A673 (cell line): ENCODE results near the gene B4GALNT3. TPM values are rescaled to one million over a fixed set of nuclear protein-coding genes. Genes with fewer than 3 reads are reported as not detected.

ENCODE experiments used
- BruUV-seq: library from RNA; stranded (reverse); fragments of 400-500 nt; replicated peaks from 2 replicates; lab custom pipeline; 2021; lab: Mats Ljungman, UMichigan
- CTCF ChIA-PET: fragments of 300-600 bp; sonication (Branson Sonifier 250); formaldehyde crosslinking; loops from one replicate; lab custom pipeline; 2022; ENCODE audit warnings: antibody characterized with exemption; lab: Charles Lee
- POLR2A ChIA-PET: fragments of 300-600 bp; sonication (Branson Sonifier 250); formaldehyde crosslinking; loops from one replicate; lab custom pipeline; 2022; ENCODE audit warnings: antibody characterized with exemption; ENCODE audit not compliant: low non-redundant PET; lab: Charles Lee
- DNase-seq: peaks from one replicate; pipeline ENCODE4 v3.0.0-alpha.2; 2015; ENCODE audit warnings: low spot score
- H3K27ac ChIP-seq: fragments of 200-600 bp; sonication (generic); 2 replicates; pipeline ENCODE4 v1.5.1; 2016; ENCODE audit warnings: mixed run types, low read depth, mild to moderate bottlenecking, mixed read lengths, antibody characterized with exemption, low read length; ENCODE audit not compliant: poor library complexity, severe bottlenecking
- H3K27me3 ChIP-seq: fragments of 200-600 bp; sonication (generic); replicated peaks from 2 replicates; pipeline ENCODE4 v1.6.1; 2017; ENCODE audit warnings: mixed run types, low read depth, mild to moderate bottlenecking, mixed read lengths, antibody characterized with exemption, low read length; ENCODE audit not compliant: insufficient read depth, poor library complexity
- H3K36me3 ChIP-seq: fragments of 200-600 bp; sonication (generic); 2 replicates; pipeline ENCODE4 v1.6.1; 2016; ENCODE audit warnings: mixed run types, mild to moderate bottlenecking, mixed read lengths, antibody characterized with exemption, low read length; ENCODE audit not compliant: insufficient read depth, poor library complexity, severe bottlenecking
- H3K4me1 ChIP-seq: fragments of 200-600 bp; sonication (generic); 2 replicates; pipeline ENCODE4 v1.6.1; 2017; ENCODE audit warnings: mixed run types, mild to moderate bottlenecking, mixed read lengths, antibody characterized with exemption, low read length; ENCODE audit not compliant: insufficient read depth, poor library complexity, severe bottlenecking
- H3K4me3 ChIP-seq: fragments of 200-600 bp; sonication (generic); 2 replicates; pipeline ENCODE4 v1.5.1; 2016; ENCODE audit warnings: low read depth, mixed run types, mild to moderate bottlenecking, mixed read lengths, low read length; ENCODE audit not compliant: poor library complexity, severe bottlenecking
- H3K9me3 ChIP-seq: fragments of 200-600 bp; sonication (generic); 2 replicates; pipeline ENCODE4 v1.6.1; 2016; ENCODE audit warnings: mixed run types, low read depth, mild to moderate bottlenecking, mixed read lengths, antibody characterized with exemption, low read length; ENCODE audit not compliant: poor library complexity, severe bottlenecking
- EZH2 ChIP-seq: fragments of 200-600 bp; sonication (generic); IDR thresholded peaks from 2 replicates; pipeline ENCODE4 v1.6.1; 2017; ENCODE audit warnings: borderline replicate concordance, low read depth, mild to moderate bottlenecking, mixed read lengths, antibody characterized with exemption, low read length; ENCODE audit not compliant: poor library complexity, severe bottlenecking
- intact Hi-C: fragments of 100-400 bp; cut with micrococcal nuclease; formaldehyde crosslinking; loops from one replicate; pipeline ENCODE4 v1.10.0; 2022; ENCODE audit not compliant: unreplicated experiment
- total RNA-seq: library from RNA; stranded (reverse); gene quantifications from 2 replicates; pipeline ENCODE4 v1.2.3, GENCODE V29; 2021
- TF ChIP-seq, protein P1 (sequence below): fragments of 300-800, 200-600 bp; sonication (generic); conservative IDR thresholded peaks from 2 replicates; pipeline ENCODE4 v1.5.1; 2017; ENCODE audit warnings: low read depth, mild to moderate bottlenecking, antibody characterized with exemption, low read length, moderate library complexity, mixed read lengths

Gene B4GALNT3
- total RNA-seq, 1 experiment from 2014 or later, result 19.4 TPM

DNA sequence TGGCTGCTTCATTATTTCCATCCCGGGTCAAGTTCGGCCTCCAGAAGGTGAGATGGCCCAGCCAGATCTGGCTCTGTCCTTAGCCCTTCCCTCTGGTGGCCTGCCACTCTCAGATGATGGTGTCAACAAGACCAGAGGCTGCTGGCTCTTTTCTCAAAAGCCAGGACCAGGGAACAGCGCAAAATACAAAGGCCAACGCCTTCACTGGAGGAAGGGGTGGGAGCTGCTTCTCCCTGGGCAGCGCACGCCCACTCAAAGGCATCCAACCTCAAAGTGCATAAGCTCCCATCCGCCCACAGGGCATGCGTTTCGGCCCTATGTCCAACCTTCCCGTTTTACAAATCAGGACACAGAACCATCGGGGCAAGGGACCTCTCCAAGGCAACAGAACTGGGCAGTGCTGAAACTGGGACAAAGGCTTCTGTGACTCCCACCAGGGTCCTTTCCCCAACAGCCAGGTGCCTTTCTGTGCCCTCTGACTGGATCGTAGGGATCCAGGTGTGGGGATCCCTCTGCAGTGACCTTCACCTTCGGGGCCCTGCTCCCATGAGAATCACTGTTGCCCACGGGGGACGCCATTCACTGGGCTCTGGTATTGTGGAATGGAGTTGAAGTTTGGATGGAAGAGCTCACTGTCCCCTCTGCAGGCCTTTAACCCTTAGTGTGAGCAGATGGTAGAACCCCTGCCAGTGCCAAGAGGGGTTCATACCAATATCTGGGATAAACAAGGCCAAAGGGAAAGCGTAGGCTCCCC is 126.8 kb downstream of the B4GALNT3 start:
- ChIA-PET POLR2A (no interaction called here), CTCF (no interaction called here)
- no peaks in the 10 kb centered on the region for H3K36me3 ChIP-seq
- no peak overlapping the region for H3K27ac ChIP-seq
- no peaks in the 10 kb centered on the region for H3K4me1 ChIP-seq
- BruUV-seq, result no TSS peak
- no peak for DNase-seq
- H3K27me3 ChIP-seq, result no peaks in the 10 kb centered on the region
- intact Hi-C loops, result no loop called here
- no peaks in the 10 kb centered on the region for H3K9me3 ChIP-seq
- H3K4me3 ChIP-seq, result no peak overlapping the region
- TF ChIP-seq, protein P1, sequence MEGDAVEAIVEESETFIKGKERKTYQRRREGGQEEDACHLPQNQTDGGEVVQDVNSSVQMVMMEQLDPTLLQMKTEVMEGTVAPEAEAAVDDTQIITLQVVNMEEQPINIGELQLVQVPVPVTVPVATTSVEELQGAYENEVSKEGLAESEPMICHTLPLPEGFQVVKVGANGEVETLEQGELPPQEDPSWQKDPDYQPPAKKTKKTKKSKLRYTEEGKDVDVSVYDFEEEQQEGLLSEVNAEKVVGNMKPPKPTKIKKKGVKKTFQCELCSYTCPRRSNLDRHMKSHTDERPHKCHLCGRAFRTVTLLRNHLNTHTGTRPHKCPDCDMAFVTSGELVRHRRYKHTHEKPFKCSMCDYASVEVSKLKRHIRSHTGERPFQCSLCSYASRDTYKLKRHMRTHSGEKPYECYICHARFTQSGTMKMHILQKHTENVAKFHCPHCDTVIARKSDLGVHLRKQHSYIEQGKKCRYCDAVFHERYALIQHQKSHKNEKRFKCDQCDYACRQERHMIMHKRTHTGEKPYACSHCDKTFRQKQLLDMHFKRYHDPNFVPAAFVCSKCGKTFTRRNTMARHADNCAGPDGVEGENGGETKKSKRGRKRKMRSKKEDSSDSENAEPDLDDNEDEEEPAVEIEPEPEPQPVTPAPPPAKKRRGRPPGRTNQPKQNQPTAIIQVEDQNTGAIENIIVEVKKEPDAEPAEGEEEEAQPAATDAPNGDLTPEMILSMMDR, result no peak
- TF ChIP-seq EZH2, result no peak

DNA sequence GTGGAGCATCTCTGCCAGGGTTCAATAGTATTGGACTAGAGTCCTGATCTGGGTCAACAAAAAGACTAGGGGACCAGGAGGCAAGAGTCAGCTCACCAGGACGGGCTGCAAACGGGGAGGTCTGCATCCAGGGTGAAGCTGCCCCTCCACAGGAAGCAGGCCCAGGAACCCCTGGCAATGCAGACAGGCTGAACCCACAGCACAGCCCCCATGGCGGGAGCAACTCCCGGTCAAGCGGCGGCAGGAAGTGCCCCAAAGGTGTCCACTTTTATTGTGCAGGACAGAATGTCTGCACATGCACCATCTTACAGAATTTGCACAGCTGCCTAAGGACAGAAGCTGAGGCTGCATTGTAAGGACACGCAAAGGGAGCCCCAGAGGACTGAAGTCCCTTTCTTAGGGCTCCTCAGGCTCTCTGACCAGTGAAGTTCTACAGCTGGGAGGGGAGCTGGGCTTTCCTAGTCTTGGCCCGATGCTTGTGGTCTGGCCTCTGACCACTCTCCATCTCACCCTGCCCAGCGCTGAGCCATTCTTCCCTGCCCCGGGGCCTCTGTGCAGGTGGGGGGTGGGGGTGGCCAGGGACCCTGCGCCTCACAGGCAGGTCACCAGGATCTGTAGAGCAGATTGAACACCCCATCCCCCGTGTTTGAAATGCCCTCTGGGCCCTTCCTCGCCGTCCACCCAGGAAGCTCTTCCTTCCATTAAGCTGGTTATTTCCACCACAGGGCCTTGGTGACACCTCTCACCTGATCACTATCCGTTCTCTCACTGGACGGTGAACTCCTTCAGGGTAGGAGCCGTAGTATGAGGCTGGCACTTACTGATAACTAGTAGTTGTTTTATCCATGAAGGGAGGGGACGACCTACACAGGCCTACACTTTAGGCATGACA is 127.6 kb downstream of the B4GALNT3 start:
- no peaks in the 10 kb centered on the region for H3K27me3 ChIP-seq
- TF ChIP-seq EZH2, result no peak
- TF ChIP-seq, protein P1, result no peak
- no TSS peak for BruUV-seq
- ChIA-PET POLR2A (no interaction called here), CTCF (no interaction called here)
- H3K4me3 ChIP-seq, result no peak overlapping the region
- no peaks in the 10 kb centered on the region for H3K9me3 ChIP-seq
- intact Hi-C loops, result no loop called here
- DNase-seq, result no peak
- H3K4me1 ChIP-seq, result no peaks in the 10 kb centered on the region
- H3K27ac ChIP-seq, result no peak overlapping the region
- H3K36me3 ChIP-seq, result no peaks in the 10 kb centered on the region

DNA sequence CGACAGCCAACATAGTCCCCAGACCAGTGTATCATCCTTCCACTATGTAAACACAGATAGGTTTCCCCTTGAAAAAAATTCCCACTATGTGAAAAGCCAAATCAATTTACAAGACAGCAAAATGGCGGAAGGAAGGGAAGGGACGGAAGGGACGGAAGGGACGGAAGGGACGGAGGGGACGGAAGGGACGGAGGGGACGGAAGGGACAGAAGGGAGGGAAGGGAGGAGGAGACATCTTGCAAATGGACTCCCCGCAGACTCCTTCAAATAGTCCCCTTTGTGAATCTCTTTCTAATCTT is 128.2 kb downstream of the B4GALNT3 start:
- POLR2A ChIA-PET, result no interaction called here

More for the DNA sequence above, 128.2 kb downstream of the B4GALNT3 start:
- no peaks in the 10 kb centered on the region for H3K36me3 ChIP-seq
- H3K9me3 ChIP-seq, result no peaks in the 10 kb centered on the region
- H3K27ac ChIP-seq, result no peak overlapping the region
- no peaks in the 10 kb centered on the region for H3K4me1 ChIP-seq
- DNase-seq, result no peak
- intact Hi-C loops, result no loop called here
- no peaks in the 10 kb centered on the region for H3K27me3 ChIP-seq
- CTCF ChIA-PET, result no interaction called here
- TF ChIP-seq, protein P1, result no peak
- no peak for TF ChIP-seq EZH2
- no peak overlapping the region for H3K4me3 ChIP-seq
- no TSS peak for BruUV-seq
